Activated CD8-positive, alpha-beta T cell treated with anti-CD3 and anti-CD28 coated beads, Interleukin-2, amount 10 ng/mL, durations not matched to agents 7 days and 5 days (primary cell): ENCODE results near the gene RWDD2A. TPM values are rescaled to one million over a fixed set of nuclear protein-coding genes. Genes with fewer than 3 reads are reported as not detected.

ENCODE experiments used
- ATAC-seq: fragments of 150-1000 bp; cut with Tn5 transposase; one replicate; pipeline ENCODE4 v1.10.0; 2021; ENCODE audit warnings: moderate library complexity
- CTCF ChIA-PET: fragments of 350-600 bp; sonication (Branson Sonifier 250); formaldehyde crosslinking; loops from one replicate; lab custom pipeline; 2021; ENCODE audit warnings: antibody characterized with exemption; lab: Charles Lee
- POLR2A ChIA-PET: fragments of 350-600 bp; sonication (Branson Sonifier 250); formaldehyde crosslinking; loops from one replicate; lab custom pipeline; 2021; ENCODE audit warnings: antibody characterized with exemption; lab: Charles Lee
- DNase-seq: peaks from one replicate; pipeline ENCODE4 v3.0.0-alpha.2; 2020
- H3K27ac Mint-ChIP-seq: one replicate; pipeline ENCODE4 v1.8.0; 2021; ENCODE audit warnings: mild to moderate bottlenecking, mixed read lengths
- H3K27me3 Mint-ChIP-seq: one replicate; pipeline ENCODE4 v1.8.0; 2021; ENCODE audit warnings: low read depth, mixed read lengths
- H3K36me3 Mint-ChIP-seq: one replicate; pipeline ENCODE4 v1.8.0; 2021; ENCODE audit warnings: low read depth, mixed read lengths
- H3K4me1 Mint-ChIP-seq: one replicate; pipeline ENCODE4 v1.8.0; 2021; ENCODE audit warnings: low read depth, mixed read lengths
- H3K4me3 Mint-ChIP-seq: one replicate; pipeline ENCODE4 v1.8.0; 2021; ENCODE audit warnings: mild to moderate bottlenecking, mixed read lengths
- H3K9me3 Mint-ChIP-seq: one replicate; pipeline ENCODE4 v1.8.0; 2022; ENCODE audit warnings: mixed read lengths; ENCODE audit not compliant: insufficient read depth
- total RNA-seq, 2 experiments: library from RNA; stranded (reverse); gene quantifications; one replicate each; pipeline ENCODE4 v1.2.3, GENCODE V29; 2021

Gene RWDD2A
- total RNA-seq, 2 experiments from 2014 or later, result 0.57 to 0.87 TPM

DNA sequence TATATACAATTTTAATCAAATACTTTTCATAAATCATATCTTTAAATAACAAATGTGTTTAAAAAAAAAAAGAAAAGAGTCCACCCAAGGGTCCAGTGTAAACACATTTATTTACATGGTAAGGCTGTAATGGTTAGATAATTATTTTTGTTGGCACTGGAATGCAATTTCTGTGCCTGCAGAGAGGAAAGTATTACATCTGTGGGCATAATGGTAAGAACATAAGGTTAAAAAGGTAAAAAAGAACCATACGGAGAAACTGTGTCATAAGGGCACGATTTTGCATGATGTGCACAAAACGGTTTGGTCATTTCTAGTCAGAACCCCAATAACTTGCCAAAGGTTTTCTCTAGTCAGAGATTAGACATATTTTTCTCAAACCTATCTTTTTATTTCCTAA, 54.3 kb downstream of the RWDD2A start:
- Mint-ChIP-seq H3K9me3 (no peaks in the 10 kb centered on the region), H3K4me1 (no peaks in the 10 kb centered on the region), H3K36me3 (no peaks in the 10 kb centered on the region), H3K4me3 (no peak overlapping the region), H3K27ac (no peak overlapping the region), H3K27me3 (peaks cover 6% of the 10 kb centered on the region)
- no peak for DNase-seq
- CTCF ChIA-PET, result no interaction called here
- no peak for ATAC-seq
- POLR2A ChIA-PET, result no interaction called here

Other genes with a start within 250 kb of the RWDD2A start
- 1 to 10 TPM; 4.4 to 5.0 TPM for gene UBE3D, start 127.5 kb upstream of the RWDD2A start, total RNA-seq
- 10 to 100 TPM; 14.9 to 18.9 TPM for gene DOP1A, start 125.7 kb upstream of the RWDD2A start, total RNA-seq
- 1 to 10 TPM; 9.3 to 10.0 TPM for gene PGM3, start 92 bp upstream of the RWDD2A start, total RNA-seq
- under 1 TPM in 1 of 2 experiments, not detected in 1; 0.08 TPM for gene ME1, start 237.7 kb downstream of the RWDD2A start, total RNA-seq